GM18520 (cell line): ENCODE data around the gene TAX1BP1.

Source experiments
- ATAC-seq: cut with Tn5 transposase; IDR thresholded peaks from one replicate; pipeline ENCODE4 v1.9.1; 2021; ENCODE audit not compliant: unreplicated experiment

Gene TAX1BP1

GRCh38 chr7:27777662-27778061 lies 37.7 kb downstream of the TAX1BP1 start:
- ATAC-seq, result no peak

- no peak for ATAC-seq
These were observed 39.9 kb downstream of the TAX1BP1 start for GRCh38 chr7:27779873-27780272.

- no peak for ATAC-seq
These were observed 41.2 kb downstream of the TAX1BP1 start for GRCh38 chr7:27781188-27781587.

GRCh38 chr7:27782849-27783248 lies 42.9 kb downstream of the TAX1BP1 start:
- no peak for ATAC-seq

GRCh38 chr7:27784399-27785053 lies 44.6 kb downstream of the TAX1BP1 start:
- ATAC-seq, result no peak

GRCh38 chr7:27788437-27788836 lies 48.5 kb downstream of the TAX1BP1 start:
- ATAC-seq, result no peak

GRCh38 chr7:27793780-27794179 lies 53.8 kb downstream of the TAX1BP1 start:
- ATAC-seq, result no peak

GRCh38 chr7:27795977-27796376 lies 56.0 kb downstream of the TAX1BP1 start:
- ATAC-seq, result no peak

- no peak for ATAC-seq
These were observed 59.2 kb downstream of the TAX1BP1 start for GRCh38 chr7:27799212-27799611.

GRCh38 chr7:27802999-27803398 lies 63.0 kb downstream of the TAX1BP1 start:
- ATAC-seq, result no peak

- ATAC-seq, result no peak
These were observed 64.2 kb downstream of the TAX1BP1 start for GRCh38 chr7:27804139-27804538.

GRCh38 chr7:27808626-27809025 lies 68.7 kb downstream of the TAX1BP1 start:
- no peak for ATAC-seq

GRCh38 chr7:27810186-27810585 lies 70.2 kb downstream of the TAX1BP1 start:
- no peak for ATAC-seq

- no peak for ATAC-seq
These were observed 72.7 kb downstream of the TAX1BP1 start for GRCh38 chr7:27812706-27813105.

GRCh38 chr7:27822245-27822644 lies 82.3 kb downstream of the TAX1BP1 start:
- ATAC-seq, result no peak

GRCh38 chr7:27825891-27826290 lies 85.9 kb downstream of the TAX1BP1 start:
- no peak for ATAC-seq

- no peak for ATAC-seq
These were observed 86.4 kb downstream of the TAX1BP1 start for GRCh38 chr7:27826357-27826756.

- ATAC-seq, result no peak
These were observed 94.4 kb downstream of the TAX1BP1 start for GRCh38 chr7:27834179-27834921.

GRCh38 chr7:27835376-27835775 lies 95.4 kb downstream of the TAX1BP1 start:
- ATAC-seq, result no peak

GRCh38 chr7:27836536-27836935 lies 96.6 kb downstream of the TAX1BP1 start:
- ATAC-seq, result no peak

- no peak for ATAC-seq
These were observed 99.1 kb downstream of the TAX1BP1 start for GRCh38 chr7:27839099-27839498.

GRCh38 chr7:27840313-27840712 lies 100.4 kb downstream of the TAX1BP1 start:
- ATAC-seq, result no peak
